Transverse colon (tissue), 4 donors: ENCODE data around the gene AVPR1B.

Experiments used
- POLR2AphosphoS5 ChIP-seq, 3 donors: sonication (generic); formaldehyde crosslinking; IDR thresholded peaks; one replicate each; pipeline ENCODE4 v1.6.1; 2016; ENCODE audit warnings: antibody characterized with exemption in 3 of 3
- TF ChIP-seq, protein P1 (sequence below), 5 experiments: fragments of 200-600 bp in 3 of 5; fragments of 450-650 bp in 2 of 5; sonication (generic) in 3 of 5; IDR thresholded peaks; 1 replicate in 2 of 5; 2 replicates in 3 of 5; pipeline ENCODE4 v1.5.1; 2016 to 2017; ENCODE audit warnings: antibody characterized with exemption in 5 of 5, inconsistent platforms in 3 of 5, mild to moderate bottlenecking in 2 of 5, moderate library complexity in 1 of 5

DNA sequence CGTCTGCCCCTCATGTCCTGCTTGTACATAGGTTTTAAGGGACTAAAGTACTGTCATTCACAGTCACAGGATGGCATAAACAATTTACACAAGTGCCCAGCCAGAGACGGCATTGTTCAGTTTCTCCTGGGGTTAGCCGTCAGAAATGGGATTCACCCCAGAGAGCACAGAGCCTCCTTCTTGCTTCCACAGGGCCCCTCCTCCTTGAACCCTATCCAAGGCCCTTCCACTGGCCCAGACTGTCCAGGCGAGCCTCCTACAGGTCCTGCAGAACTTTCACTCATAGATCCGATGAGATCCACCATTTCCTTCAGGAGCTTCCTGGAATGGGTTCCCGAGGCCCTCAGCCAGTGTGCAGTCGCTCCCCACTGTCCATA is 10.0 kb downstream of the AVPR1B start:
- no peak for TF ChIP-seq POLR2AphosphoS5 (IDR thresholded peaks at IDR 0.05)
- TF ChIP-seq, protein P1, sequence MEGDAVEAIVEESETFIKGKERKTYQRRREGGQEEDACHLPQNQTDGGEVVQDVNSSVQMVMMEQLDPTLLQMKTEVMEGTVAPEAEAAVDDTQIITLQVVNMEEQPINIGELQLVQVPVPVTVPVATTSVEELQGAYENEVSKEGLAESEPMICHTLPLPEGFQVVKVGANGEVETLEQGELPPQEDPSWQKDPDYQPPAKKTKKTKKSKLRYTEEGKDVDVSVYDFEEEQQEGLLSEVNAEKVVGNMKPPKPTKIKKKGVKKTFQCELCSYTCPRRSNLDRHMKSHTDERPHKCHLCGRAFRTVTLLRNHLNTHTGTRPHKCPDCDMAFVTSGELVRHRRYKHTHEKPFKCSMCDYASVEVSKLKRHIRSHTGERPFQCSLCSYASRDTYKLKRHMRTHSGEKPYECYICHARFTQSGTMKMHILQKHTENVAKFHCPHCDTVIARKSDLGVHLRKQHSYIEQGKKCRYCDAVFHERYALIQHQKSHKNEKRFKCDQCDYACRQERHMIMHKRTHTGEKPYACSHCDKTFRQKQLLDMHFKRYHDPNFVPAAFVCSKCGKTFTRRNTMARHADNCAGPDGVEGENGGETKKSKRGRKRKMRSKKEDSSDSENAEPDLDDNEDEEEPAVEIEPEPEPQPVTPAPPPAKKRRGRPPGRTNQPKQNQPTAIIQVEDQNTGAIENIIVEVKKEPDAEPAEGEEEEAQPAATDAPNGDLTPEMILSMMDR (IDR thresholded peaks at IDR 0.05): no peak
